K562 (cell line): ENCODE measurements around the gene GLYAT. TPM values are rescaled to one million over a fixed set of nuclear protein-coding genes. Genes with fewer than 3 reads are reported as not detected.

Experiments
- CCAR2 ChIP-seq: fragments of 200-400 bp; formaldehyde crosslinking; IDR thresholded peaks from 2 replicates; pipeline ENCODE4 v1.6.1; 2017; ENCODE audit warnings: mild to moderate bottlenecking, low read depth, low read length
- CHD7 ChIP-seq: fragments of 200-600 bp; sonication (generic); IDR thresholded peaks from one replicate; pipeline ENCODE4 v1.6.1; 2012; ENCODE audit warnings: mild to moderate bottlenecking, low read depth, low read length, inconsistent platforms
- EP300 ChIP-seq: IDR thresholded peaks from 2 replicates; pipeline ENCODE4 v1.6.1; 2012; ENCODE audit warnings: low read length, improper control_type of control experiment
- KLF1 ChIP-seq: fragments of 450-650 bp; IDR thresholded peaks from 2 replicates; pipeline ENCODE4 v1.6.1; 2016; ENCODE audit warnings: missing genetic modification characterization, missing compliant biosample characterization
- MEF2A ChIP-seq: IDR thresholded peaks from 2 replicates; pipeline ENCODE4 v1.6.1; 2011; ENCODE audit warnings: low read depth, mild to moderate bottlenecking, low read length, moderate library complexity; ENCODE audit not compliant: control insufficient read depth
- NBN ChIP-seq: fragments of 450-650 bp; IDR thresholded peaks from 2 replicates; pipeline ENCODE4 v1.6.1; 2016; ENCODE audit warnings: low read depth, mild to moderate bottlenecking
- SOX6 ChIP-seq: fragments of 450-650 bp; IDR thresholded peaks from 2 replicates; pipeline ENCODE4 v1.6.1; 2014; ENCODE audit warnings: mild to moderate bottlenecking
- TARDBP ChIP-seq: fragments of 450-650 bp; IDR thresholded peaks from 2 replicates; pipeline ENCODE4 v1.6.1; 2016
- ZFP36 ChIP-seq: fragments of 150-350 bp; IDR thresholded peaks from 2 replicates; pipeline ENCODE4 v1.6.1; 2018; ENCODE audit warnings: low read length, low read depth; ENCODE audit not compliant: partially characterized antibody
- ZNF512 ChIP-seq: IDR thresholded peaks from 2 replicates; pipeline ENCODE4 v1.6.1; 2016; ENCODE audit warnings: missing genetic modification characterization, missing compliant biosample characterization
- ZNF707 ChIP-seq: fragments of 250-450 bp; sonication (Bioruptor Pico); conservative IDR thresholded peaks from 2 replicates; pipeline ENCODE4 v1.8.0; 2022; ENCODE audit warnings: inconsistent platforms, mild to moderate bottlenecking, moderate library complexity
- polyA plus RNA-seq, 8 experiments: library from polyadenylated mRNA; depleted of rRNA in 4 of 8; stranded (reverse) in 5 of 8; unstranded in 3 of 8; fragments of >200 nt; fragmentation: Nextera tagmentation in 2 of 8; fragmentation: Illumina TruSeq in 1 of 8; extraction: Ambion mirVana in 2 of 8; extraction: Trizol in 1 of 8; gene quantifications; 2 replicates each; pipeline versions ENCODE4 v1.2.1 to v1.2.3, GENCODE V29; 2011 to 2014; ENCODE audit warnings: inconsistent platforms in 1 of 8, missing spikeins in 1 of 8
- total RNA-seq, 7 experiments: library from RNA; depleted of rRNA in 6 of 7; stranded (reverse); fragments of >200 nt in 6 of 7; fragmentation: Illumina TruSeq in 2 of 7; extraction: Trizol in 2 of 7; gene quantifications; 2 replicates each; pipeline versions ENCODE4 v1.2.1 to v1.2.3, GENCODE V29; 2011 to 2021; ENCODE audit warnings: low replicate concordance in 1 of 7
- TF ChIP-seq, protein P1 (sequence below): fragments of 150-350 bp; IDR thresholded peaks from 2 replicates; pipeline ENCODE4 v1.6.1; 2014; ENCODE audit warnings: low read depth, mild to moderate bottlenecking, low read length, borderline replicate concordance

GLYAT gene
- total and polyA plus RNA-seq, 9 of the 15 experiments (the other 6 are each of a cell fraction or from before 2014, with no cell fraction given): not detected

- TF ChIP-seq ZFP36 (peak; percentile 63), CHD7 (no peak), ZNF707 (CRISPR knock-in tag) (no peak), EP300 (no peak), ZNF512 (tag) (no peak), SOX6 (no peak), TARDBP (no peak), MEF2A (0 out of 2 replicates have a peak, but pooled peaks have one; percentile 17), NBN (no peak), CCAR2 (no peak), KLF1 (no peak)
- TF ChIP-seq, protein P1, sequence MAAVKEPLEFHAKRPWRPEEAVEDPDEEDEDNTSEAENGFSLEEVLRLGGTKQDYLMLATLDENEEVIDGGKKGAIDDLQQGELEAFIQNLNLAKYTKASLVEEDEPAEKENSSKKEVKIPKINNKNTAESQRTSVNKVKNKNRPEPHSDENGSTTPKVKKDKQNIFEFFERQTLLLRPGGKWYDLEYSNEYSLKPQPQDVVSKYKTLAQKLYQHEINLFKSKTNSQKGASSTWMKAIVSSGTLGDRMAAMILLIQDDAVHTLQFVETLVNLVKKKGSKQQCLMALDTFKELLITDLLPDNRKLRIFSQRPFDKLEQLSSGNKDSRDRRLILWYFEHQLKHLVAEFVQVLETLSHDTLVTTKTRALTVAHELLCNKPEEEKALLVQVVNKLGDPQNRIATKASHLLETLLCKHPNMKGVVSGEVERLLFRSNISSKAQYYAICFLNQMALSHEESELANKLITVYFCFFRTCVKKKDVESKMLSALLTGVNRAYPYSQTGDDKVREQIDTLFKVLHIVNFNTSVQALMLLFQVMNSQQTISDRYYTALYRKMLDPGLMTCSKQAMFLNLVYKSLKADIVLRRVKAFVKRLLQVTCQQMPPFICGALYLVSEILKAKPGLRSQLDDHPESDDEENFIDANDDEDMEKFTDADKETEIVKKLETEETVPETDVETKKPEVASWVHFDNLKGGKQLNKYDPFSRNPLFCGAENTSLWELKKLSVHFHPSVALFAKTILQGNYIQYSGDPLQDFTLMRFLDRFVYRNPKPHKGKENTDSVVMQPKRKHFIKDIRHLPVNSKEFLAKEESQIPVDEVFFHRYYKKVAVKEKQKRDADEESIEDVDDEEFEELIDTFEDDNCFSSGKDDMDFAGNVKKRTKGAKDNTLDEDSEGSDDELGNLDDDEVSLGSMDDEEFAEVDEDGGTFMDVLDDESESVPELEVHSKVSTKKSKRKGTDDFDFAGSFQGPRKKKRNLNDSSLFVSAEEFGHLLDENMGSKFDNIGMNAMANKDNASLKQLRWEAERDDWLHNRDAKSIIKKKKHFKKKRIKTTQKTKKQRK: no peak
Measured at GRCh38 chr11:58719406-58720117, 12.2 kb downstream of the GLYAT start (continued).
